Fibroblast of pulmonary artery (primary cell): Measurements from ENCODE around the gene GPAT2.
"Not testable (repeated sequence)": the region's sequence is repeated elsewhere in the genome, so short reads cannot be mapped to it uniquely, and the experiment has no call there.

Experiments
- DNase-seq: peaks from one replicate; pipeline ENCODE4 v3.0.0-alpha.2; 2010; ENCODE audit warnings: low read depth
- H3K4me3 ChIP-seq: replicated peaks from 2 replicates; pipeline ENCODE4 v1.5.1; 2011; ENCODE audit warnings: low read depth, mild to moderate bottlenecking, control low read depth, low read length, moderate library complexity
- CTCF ChIP-seq: IDR thresholded peaks from 2 replicates; pipeline ENCODE4 v1.5.1; 2011; ENCODE audit warnings: mild to moderate bottlenecking, control low read depth, low read length, inconsistent platforms; ENCODE audit errors: missing control alignments

Gene GPAT2

GRCh38 chr2:96034792-96035191 is at the start of gene GPAT2:
GPAT2 (minus strand) TSS chr2:96034916; CDS start chr2:96032359, 2,557 bp downstream.
- DNase-seq, H3K4me3 ChIP-seq: not testable (repeated sequence)

- TF ChIP-seq CTCF, result no peak
- H3K4me3 ChIP-seq, result no peak overlapping the region
- no peak for DNase-seq
These were observed 49.5 kb upstream of the GPAT2 start for GRCh38 chr2:96083989-96084857.

GRCh38 chr2:96083064-96083939 is 48.6 kb upstream of the GPAT2 start:
- no peak for DNase-seq
- H3K4me3 ChIP-seq, result no peak overlapping the region
- no peak for TF ChIP-seq CTCF

- no peak for TF ChIP-seq CTCF
- DNase-seq, result no peak
- no peak overlapping the region for H3K4me3 ChIP-seq
These were observed 47.7 kb upstream of the GPAT2 start for GRCh38 chr2:96082211-96083063.

- no peak for DNase-seq
- H3K4me3 ChIP-seq, result no peak overlapping the region
- no peak for TF ChIP-seq CTCF
These were observed 46.3 kb upstream of the GPAT2 start for GRCh38 chr2:96081042-96081441.

- TF ChIP-seq CTCF, result no peak
- DNase-seq, result no peak
- H3K4me3 ChIP-seq, result no peak overlapping the region
These were observed 40.6 kb upstream of the GPAT2 start for GRCh38 chr2:96075199-96075771.
